Panc1 (cell line): Measurements from ENCODE around the gene ZDHHC14. TPM values are rescaled to one million over a fixed set of nuclear protein-coding genes. Genes with fewer than 3 reads are reported as not detected.

Source experiments
- ATAC-seq: fragments of 200-7000 bp; cut with Tn5 transposase; 2 replicates; pipeline ENCODE4 v1.9.1; 2020; ENCODE audit warnings: mild to moderate bottlenecking, moderate library complexity
- BruUV-seq: library from RNA; stranded (reverse); fragments of 400-500 nt; replicated peaks from 2 replicates; lab custom pipeline; 2021; lab: Mats Ljungman, UMichigan
- CTCF ChIA-PET: fragments of 300-600 bp; sonication (Branson Sonifier 250); formaldehyde crosslinking; loops from one replicate; lab custom pipeline; 2022; ENCODE audit warnings: antibody characterized with exemption; lab: Charles Lee
- POLR2A ChIA-PET: fragments of 300-600 bp; sonication (Branson Sonifier 250); formaldehyde crosslinking; loops from one replicate; lab custom pipeline; 2022; ENCODE audit warnings: antibody characterized with exemption; lab: Charles Lee
- DNase-seq: peaks from one replicate; pipeline ENCODE4 v3.0.0-alpha.2; 2010; ENCODE audit warnings: low read depth, low spot score
- H3K27ac ChIP-seq: 2 replicates; pipeline ENCODE4 v1.5.1; 2011; ENCODE audit warnings: mild to moderate bottlenecking, low read length, inconsistent platforms
- H3K27me3 ChIP-seq: fragments of 200-500 bp; sonication (Bioruptor generic); 2 replicates; pipeline ENCODE4 v1.6.0; 2014; ENCODE audit warnings: low read length, inconsistent platforms; ENCODE audit not compliant: control insufficient read depth, insufficient read depth
- H3K36me3 ChIP-seq: fragments of 200-500 bp; sonication (Bioruptor generic); 2 replicates; pipeline ENCODE4 v1.5.1; 2014; ENCODE audit warnings: inconsistent platforms, mild to moderate bottlenecking, low read length, moderate library complexity; ENCODE audit not compliant: control insufficient read depth, insufficient read depth
- H3K4me1 ChIP-seq: 2 replicates; pipeline ENCODE4 v1.5.1; 2011; ENCODE audit warnings: inconsistent platforms, mild to moderate bottlenecking, low read length, moderate library complexity; ENCODE audit not compliant: control insufficient read depth, insufficient read depth
- H3K4me3 ChIP-seq, 2 experiments: 2 replicates each; pipeline ENCODE4 v1.5.1; 2011 to 2012; ENCODE audit warnings: low read depth in 2 of 2, low read length in 2 of 2, mild to moderate bottlenecking in 2 of 2, inconsistent platforms in 1 of 2, moderate library complexity in 1 of 2
- H3K9me3 ChIP-seq: fragments of 200-500 bp; sonication (Bioruptor generic); 2 replicates; pipeline ENCODE4 v1.5.1; 2014; ENCODE audit warnings: low read depth, mild to moderate bottlenecking, inconsistent platforms, low read length, moderate library complexity; ENCODE audit not compliant: control insufficient read depth, insufficient read depth
- POLR2AphosphoS5 ChIP-seq: IDR thresholded peaks from 2 replicates; pipeline ENCODE4 v1.6.1; 2012; ENCODE audit warnings: mild to moderate bottlenecking, low read depth, low read length, moderate library complexity
- SIN3A ChIP-seq: IDR thresholded peaks from 2 replicates; pipeline ENCODE4 v1.6.1; 2012; ENCODE audit warnings: low read depth, mild to moderate bottlenecking, low read length, moderate library complexity, borderline replicate concordance; ENCODE audit not compliant: insufficient read depth
- TCF7L2 ChIP-seq: IDR thresholded peaks from 2 replicates; pipeline ENCODE4 v1.6.1; 2011; ENCODE audit warnings: mild to moderate bottlenecking, low read depth, low read length, inconsistent platforms
- in situ Hi-C: cut with HindIII; loops from 2 replicates; pipeline ENCODE4 v1.10.0; 2016; ENCODE audit warnings: low sequenced_read_pairs, low pct_unique_long_range_greater_than_20kb
- intact Hi-C: fragments of 100-400 bp; cut with micrococcal nuclease; formaldehyde crosslinking; loops from one replicate; pipeline ENCODE4 v1.10.0; 2022; ENCODE audit not compliant: unreplicated experiment
- total RNA-seq: library from RNA; stranded (reverse); gene quantifications from one replicate; pipeline ENCODE4 v1.2.1, GENCODE V29; 2021; ENCODE audit not compliant: unreplicated experiment
- TF ChIP-seq, protein P1 (sequence below), 2 experiments: IDR thresholded peaks; 2 replicates each; pipeline ENCODE4 v1.6.1; 2011 to 2012; ENCODE audit warnings: low read depth in 2 of 2, control low read depth in 1 of 2, low read length in 1 of 2, mild to moderate bottlenecking in 1 of 2, moderate library complexity in 1 of 2; ENCODE audit not compliant: insufficient read depth in 1 of 2
- TF ChIP-seq, protein P2 (sequence below): fragments of 450-650 bp; IDR thresholded peaks from 2 replicates; pipeline ENCODE4 v1.5.1; 2017; ENCODE audit warnings: mild to moderate bottlenecking

ZDHHC14 gene
- total RNA-seq, 1 experiment from 2014 or later, result 19.9 TPM

DNA sequence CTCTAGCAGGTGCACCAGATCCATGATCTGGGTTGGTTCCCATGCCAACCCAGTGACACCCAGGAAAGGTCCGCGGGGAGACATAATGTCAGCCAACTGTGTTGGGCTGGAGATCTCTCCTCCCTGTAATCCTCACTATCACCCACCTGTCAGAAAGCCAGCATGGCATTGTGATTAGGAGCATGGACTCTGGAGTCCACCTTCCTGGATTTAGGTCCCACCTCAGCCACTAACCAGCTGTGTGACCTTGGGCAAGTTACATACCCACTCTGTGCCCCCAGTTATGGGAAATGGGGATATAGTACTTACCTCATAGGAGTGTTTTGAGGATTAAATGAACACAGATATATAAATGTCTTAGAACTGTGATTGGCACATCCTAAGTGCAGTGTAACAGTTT lies 97.9 kb downstream of the ZDHHC14 start:
- Histone ChIP-seq H3K27ac (no peak overlapping the region), H3K4me1 (no peaks in the 10 kb centered on the region), H3K9me3 (no peaks in the 10 kb centered on the region), H3K27me3 (no peaks in the 10 kb centered on the region), H3K4me3 (no peak overlapping the region), H3K36me3 (no peaks in the 10 kb centered on the region)
- intact Hi-C loops, result no loop called here
- POLR2A ChIA-PET, result no interaction called here
- ATAC-seq (no peak), DNase-seq (no peak)
- TF ChIP-seq SIN3A, result no peak
- TF ChIP-seq POLR2AphosphoS5, result no peak
- TF ChIP-seq TCF7L2, result no peak
- TF ChIP-seq, protein P1, sequence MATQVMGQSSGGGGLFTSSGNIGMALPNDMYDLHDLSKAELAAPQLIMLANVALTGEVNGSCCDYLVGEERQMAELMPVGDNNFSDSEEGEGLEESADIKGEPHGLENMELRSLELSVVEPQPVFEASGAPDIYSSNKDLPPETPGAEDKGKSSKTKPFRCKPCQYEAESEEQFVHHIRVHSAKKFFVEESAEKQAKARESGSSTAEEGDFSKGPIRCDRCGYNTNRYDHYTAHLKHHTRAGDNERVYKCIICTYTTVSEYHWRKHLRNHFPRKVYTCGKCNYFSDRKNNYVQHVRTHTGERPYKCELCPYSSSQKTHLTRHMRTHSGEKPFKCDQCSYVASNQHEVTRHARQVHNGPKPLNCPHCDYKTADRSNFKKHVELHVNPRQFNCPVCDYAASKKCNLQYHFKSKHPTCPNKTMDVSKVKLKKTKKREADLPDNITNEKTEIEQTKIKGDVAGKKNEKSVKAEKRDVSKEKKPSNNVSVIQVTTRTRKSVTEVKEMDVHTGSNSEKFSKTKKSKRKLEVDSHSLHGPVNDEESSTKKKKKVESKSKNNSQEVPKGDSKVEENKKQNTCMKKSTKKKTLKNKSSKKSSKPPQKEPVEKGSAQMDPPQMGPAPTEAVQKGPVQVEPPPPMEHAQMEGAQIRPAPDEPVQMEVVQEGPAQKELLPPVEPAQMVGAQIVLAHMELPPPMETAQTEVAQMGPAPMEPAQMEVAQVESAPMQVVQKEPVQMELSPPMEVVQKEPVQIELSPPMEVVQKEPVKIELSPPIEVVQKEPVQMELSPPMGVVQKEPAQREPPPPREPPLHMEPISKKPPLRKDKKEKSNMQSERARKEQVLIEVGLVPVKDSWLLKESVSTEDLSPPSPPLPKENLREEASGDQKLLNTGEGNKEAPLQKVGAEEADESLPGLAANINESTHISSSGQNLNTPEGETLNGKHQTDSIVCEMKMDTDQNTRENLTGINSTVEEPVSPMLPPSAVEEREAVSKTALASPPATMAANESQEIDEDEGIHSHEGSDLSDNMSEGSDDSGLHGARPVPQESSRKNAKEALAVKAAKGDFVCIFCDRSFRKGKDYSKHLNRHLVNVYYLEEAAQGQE (IDR thresholded peaks at IDR 0.05; ENCODE audit: insufficient read depth in 1 of 2, low read depth in 2 of 2, low read length in 1 of 2), result no peak
- TF ChIP-seq, protein P2, sequence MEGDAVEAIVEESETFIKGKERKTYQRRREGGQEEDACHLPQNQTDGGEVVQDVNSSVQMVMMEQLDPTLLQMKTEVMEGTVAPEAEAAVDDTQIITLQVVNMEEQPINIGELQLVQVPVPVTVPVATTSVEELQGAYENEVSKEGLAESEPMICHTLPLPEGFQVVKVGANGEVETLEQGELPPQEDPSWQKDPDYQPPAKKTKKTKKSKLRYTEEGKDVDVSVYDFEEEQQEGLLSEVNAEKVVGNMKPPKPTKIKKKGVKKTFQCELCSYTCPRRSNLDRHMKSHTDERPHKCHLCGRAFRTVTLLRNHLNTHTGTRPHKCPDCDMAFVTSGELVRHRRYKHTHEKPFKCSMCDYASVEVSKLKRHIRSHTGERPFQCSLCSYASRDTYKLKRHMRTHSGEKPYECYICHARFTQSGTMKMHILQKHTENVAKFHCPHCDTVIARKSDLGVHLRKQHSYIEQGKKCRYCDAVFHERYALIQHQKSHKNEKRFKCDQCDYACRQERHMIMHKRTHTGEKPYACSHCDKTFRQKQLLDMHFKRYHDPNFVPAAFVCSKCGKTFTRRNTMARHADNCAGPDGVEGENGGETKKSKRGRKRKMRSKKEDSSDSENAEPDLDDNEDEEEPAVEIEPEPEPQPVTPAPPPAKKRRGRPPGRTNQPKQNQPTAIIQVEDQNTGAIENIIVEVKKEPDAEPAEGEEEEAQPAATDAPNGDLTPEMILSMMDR, result no peak
- in situ Hi-C loops, result no loop called here
- no TSS peak for BruUV-seq
- CTCF ChIA-PET, result no interaction called here

DNA sequence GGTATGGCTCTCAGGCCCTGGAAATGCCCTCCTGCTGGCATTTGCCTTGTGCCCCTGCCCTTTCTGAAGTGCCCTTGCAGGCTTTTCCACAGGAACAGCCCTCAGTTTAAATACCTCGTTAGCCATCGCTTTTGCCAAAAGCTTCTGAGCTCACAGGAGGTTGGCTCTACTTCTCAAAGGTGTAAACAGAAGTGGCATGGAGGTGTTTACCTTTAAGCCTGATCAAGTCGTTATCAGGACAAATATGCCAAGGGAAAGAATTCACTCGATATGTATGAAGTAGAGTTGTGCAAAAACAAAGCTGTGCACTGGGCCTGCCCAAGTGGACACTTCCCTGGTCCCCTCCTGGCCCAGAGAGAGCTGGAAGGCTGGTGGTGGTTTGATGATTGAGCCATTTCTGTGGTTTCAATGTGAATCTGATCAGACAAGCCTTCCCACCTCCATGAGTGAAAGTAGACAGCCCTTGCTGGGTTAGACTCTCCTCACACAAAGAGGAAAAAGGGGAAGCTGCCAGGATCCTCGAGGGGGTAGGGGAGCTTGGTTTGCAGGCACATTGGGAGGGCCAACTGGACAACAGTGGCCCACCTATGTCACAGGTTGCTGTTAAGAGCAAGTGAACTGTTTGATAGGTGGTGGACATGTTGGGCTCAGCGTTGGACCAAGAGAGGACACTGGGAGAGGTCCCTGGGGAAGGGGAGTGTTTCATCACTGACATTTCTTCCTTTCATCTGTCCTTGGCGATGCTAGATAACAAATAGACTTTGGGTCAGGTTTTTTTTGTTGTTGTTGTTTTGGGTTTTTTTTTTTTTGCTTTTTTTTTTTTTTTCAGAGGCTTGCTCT lies 98.7 kb downstream of the ZDHHC14 start:
- POLR2A ChIA-PET, result no interaction called here
- DNase-seq, result no peak
- H3K27me3 ChIP-seq, result no peaks in the 10 kb centered on the region
- in situ Hi-C loops, result no loop called here
- H3K27ac ChIP-seq, result no peak overlapping the region
- no peak for ATAC-seq
- H3K4me1 ChIP-seq, result no peaks in the 10 kb centered on the region
- CTCF ChIA-PET, result no interaction called here
- BruUV-seq, result no TSS peak
- intact Hi-C loops, result no loop called here
- no peaks in the 10 kb centered on the region for H3K36me3 ChIP-seq
- no peak overlapping the region for H3K4me3 ChIP-seq
- TF ChIP-seq, protein P2, result no peak
- H3K9me3 ChIP-seq, result no peaks in the 10 kb centered on the region
